Astrocyte (in vitro differentiated cells and primary cell): ENCODE data around the gene CACNG7. TPM values are rescaled to one million over a fixed set of nuclear protein-coding genes. Genes with fewer than 3 reads are reported as not detected.

ENCODE experiments used
- DNase-seq: peaks from one replicate; pipeline ENCODE4 v3.0.0-alpha.2; 2010; ENCODE audit warnings: low read depth
- FAIRE-seq: peaks from 2 replicates; lab custom pipeline; 2011; peaks lifted over from hg19 to GRCh38; lab: Jason Lieb, UNC
- H2AFZ ChIP-seq: 2 replicates; pipeline ENCODE4 v1.6.0; 2012; ENCODE audit warnings: low read depth, low read length, inconsistent platforms
- H3K27ac ChIP-seq: 2 replicates; pipeline ENCODE4 v1.5.1; 2011; ENCODE audit warnings: low read depth, low read length, inconsistent platforms
- H3K27me3 ChIP-seq: 2 replicates; pipeline ENCODE4 v1.6.0; 2011; ENCODE audit warnings: low read length, inconsistent platforms; ENCODE audit not compliant: insufficient read depth
- H3K36me3 ChIP-seq: 2 replicates; pipeline ENCODE4 v1.5.1; 2011; ENCODE audit warnings: low read length, inconsistent platforms; ENCODE audit not compliant: insufficient read depth
- H3K4me1 ChIP-seq: 2 replicates; pipeline ENCODE4 v1.5.1; 2011; ENCODE audit warnings: low read length, inconsistent platforms; ENCODE audit not compliant: insufficient read depth
- H3K4me2 ChIP-seq: 2 replicates; pipeline ENCODE4 v1.6.0; 2012; ENCODE audit warnings: low read length, inconsistent platforms
- H3K4me3 ChIP-seq: 2 replicates; pipeline ENCODE4 v1.5.1; 2011; ENCODE audit warnings: low read depth, mild to moderate bottlenecking, low read length, inconsistent platforms; ENCODE audit not compliant: insufficient read depth
- H3K79me2 ChIP-seq: 2 replicates; pipeline ENCODE4 v1.6.0; 2012; ENCODE audit warnings: mild to moderate bottlenecking, low read length, inconsistent platforms; ENCODE audit not compliant: insufficient read depth
- H3K9ac ChIP-seq: 2 replicates; pipeline ENCODE4 v1.6.0; 2012; ENCODE audit warnings: mild to moderate bottlenecking, low read length, inconsistent platforms
- H3K9me3 ChIP-seq: 2 replicates; pipeline ENCODE4 v1.5.1; 2012; ENCODE audit warnings: low read depth, mild to moderate bottlenecking, low read length, inconsistent platforms; ENCODE audit not compliant: insufficient read depth
- H4K20me1 ChIP-seq: 2 replicates; pipeline ENCODE4 v1.6.0; 2012; ENCODE audit warnings: low read length, inconsistent platforms; ENCODE audit not compliant: insufficient read depth
- H3K27ac Mint-ChIP-seq: one replicate; pipeline ENCODE4 v1.8.0; 2021; ENCODE audit warnings: mild to moderate bottlenecking, mixed read lengths; ENCODE audit not compliant: unreplicated experiment
- H3K27me3 Mint-ChIP-seq: one replicate; pipeline ENCODE4 v1.8.0; 2021; ENCODE audit warnings: low read depth, mixed read lengths; ENCODE audit not compliant: unreplicated experiment
- H3K36me3 Mint-ChIP-seq: one replicate; pipeline ENCODE4 v1.8.0; 2021; ENCODE audit warnings: low read depth, mixed read lengths; ENCODE audit not compliant: unreplicated experiment
- H3K4me1 Mint-ChIP-seq: one replicate; pipeline ENCODE4 v1.8.0; 2021; ENCODE audit warnings: low read depth, mixed read lengths; ENCODE audit not compliant: unreplicated experiment
- H3K4me3 Mint-ChIP-seq: one replicate; pipeline ENCODE4 v1.8.0; 2021; ENCODE audit warnings: mild to moderate bottlenecking, moderate library complexity, mixed read lengths; ENCODE audit not compliant: unreplicated experiment
- H3K9me3 Mint-ChIP-seq: one replicate; pipeline ENCODE4 v1.8.0; 2021; ENCODE audit warnings: mild to moderate bottlenecking, mixed read lengths; ENCODE audit not compliant: unreplicated experiment
- EZH2 ChIP-seq: IDR thresholded peaks from 2 replicates; pipeline ENCODE4 v1.6.1; 2012; ENCODE audit warnings: mild to moderate bottlenecking, low read length, inconsistent platforms; ENCODE audit not compliant: insufficient read depth
- total RNA-seq: library from RNA; stranded (reverse); gene quantifications from 2 replicates; pipeline ENCODE4 v1.2.1, GENCODE V29; 2021
- TF ChIP-seq, protein P1 (sequence below): IDR thresholded peaks from 2 replicates; pipeline ENCODE4 v1.5.1; 2011; ENCODE audit warnings: low read depth, mild to moderate bottlenecking, inconsistent platforms, low read length, moderate library complexity; ENCODE audit not compliant: insufficient read depth

CACNG7 gene
- total RNA-seq, 1 donor from 2014 or later: 3.5 TPM

DNA sequence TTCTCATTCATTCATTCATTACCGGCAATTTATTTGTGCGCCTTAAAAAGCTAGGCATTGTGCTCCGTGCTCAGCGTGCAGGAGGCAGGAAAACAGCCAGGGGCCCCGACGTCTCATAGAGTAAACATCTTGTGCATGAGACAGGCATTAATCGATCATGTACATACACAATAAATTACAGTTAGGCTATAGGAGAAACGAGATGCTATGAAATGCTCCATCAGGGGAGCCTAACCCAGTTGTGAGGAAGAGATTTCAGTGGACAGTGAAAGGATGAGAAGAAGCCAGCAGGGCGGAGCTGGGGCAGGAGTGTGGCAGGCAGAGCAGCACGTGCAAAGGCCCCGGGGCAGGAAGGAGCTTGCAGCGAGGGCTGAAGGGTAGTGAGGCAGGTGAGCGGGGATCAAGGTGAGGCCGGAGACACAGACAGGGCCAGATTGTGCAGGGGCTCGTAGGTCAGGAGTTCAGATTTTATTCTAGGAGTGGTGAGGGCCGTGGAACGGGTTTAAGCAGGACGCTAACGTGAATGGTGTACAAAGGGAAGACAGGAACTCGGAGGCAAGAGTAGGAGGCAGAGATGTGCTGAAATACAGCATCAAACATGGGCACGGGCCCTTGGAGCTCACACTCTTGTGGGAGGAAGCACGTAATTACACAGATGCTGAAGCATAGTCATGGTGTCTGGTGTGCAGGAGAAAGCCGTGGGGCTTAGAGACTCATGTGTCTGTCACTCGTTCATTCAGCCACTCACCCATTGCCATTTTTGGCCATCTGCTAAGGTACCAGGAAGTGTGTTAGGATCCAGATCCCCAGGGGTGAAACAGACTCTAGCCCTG is 74.6 kb downstream of the CACNG7 start:
- no peak for TF ChIP-seq EZH2
- TF ChIP-seq, protein P1, sequence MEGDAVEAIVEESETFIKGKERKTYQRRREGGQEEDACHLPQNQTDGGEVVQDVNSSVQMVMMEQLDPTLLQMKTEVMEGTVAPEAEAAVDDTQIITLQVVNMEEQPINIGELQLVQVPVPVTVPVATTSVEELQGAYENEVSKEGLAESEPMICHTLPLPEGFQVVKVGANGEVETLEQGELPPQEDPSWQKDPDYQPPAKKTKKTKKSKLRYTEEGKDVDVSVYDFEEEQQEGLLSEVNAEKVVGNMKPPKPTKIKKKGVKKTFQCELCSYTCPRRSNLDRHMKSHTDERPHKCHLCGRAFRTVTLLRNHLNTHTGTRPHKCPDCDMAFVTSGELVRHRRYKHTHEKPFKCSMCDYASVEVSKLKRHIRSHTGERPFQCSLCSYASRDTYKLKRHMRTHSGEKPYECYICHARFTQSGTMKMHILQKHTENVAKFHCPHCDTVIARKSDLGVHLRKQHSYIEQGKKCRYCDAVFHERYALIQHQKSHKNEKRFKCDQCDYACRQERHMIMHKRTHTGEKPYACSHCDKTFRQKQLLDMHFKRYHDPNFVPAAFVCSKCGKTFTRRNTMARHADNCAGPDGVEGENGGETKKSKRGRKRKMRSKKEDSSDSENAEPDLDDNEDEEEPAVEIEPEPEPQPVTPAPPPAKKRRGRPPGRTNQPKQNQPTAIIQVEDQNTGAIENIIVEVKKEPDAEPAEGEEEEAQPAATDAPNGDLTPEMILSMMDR: no peak
- peaks cover 12% of the 10 kb centered on the region for H3K9me3 Mint-ChIP-seq
- H3K36me3 Mint-ChIP-seq: peaks cover 3% of the 10 kb centered on the region
- Histone ChIP-seq H3K9ac (no peak overlapping the region), H3K9me3 (no peaks in the 10 kb centered on the region), H4K20me1 (no peaks in the 10 kb centered on the region), H3K4me3 (no peak overlapping the region), H3K4me2 (no peak overlapping the region), H3K27me3 (peaks cover 4% of the 10 kb centered on the region), H3K36me3 (no peaks in the 10 kb centered on the region), H2AFZ (no peak overlapping the region), H3K4me1 (peaks cover 5% of the 10 kb centered on the region), H3K27ac (no peak overlapping the region), H3K79me2 (no peaks in the 10 kb centered on the region)
- FAIRE-seq (no peak), DNase-seq (no peak)
- peaks cover 2% of the 10 kb centered on the region for H3K4me1 Mint-ChIP-seq
- H3K27ac Mint-ChIP-seq: no peak overlapping the region
- H3K4me3 Mint-ChIP-seq: no peak overlapping the region
- peaks cover 20% of the 10 kb centered on the region for H3K27me3 Mint-ChIP-seq

DNA sequence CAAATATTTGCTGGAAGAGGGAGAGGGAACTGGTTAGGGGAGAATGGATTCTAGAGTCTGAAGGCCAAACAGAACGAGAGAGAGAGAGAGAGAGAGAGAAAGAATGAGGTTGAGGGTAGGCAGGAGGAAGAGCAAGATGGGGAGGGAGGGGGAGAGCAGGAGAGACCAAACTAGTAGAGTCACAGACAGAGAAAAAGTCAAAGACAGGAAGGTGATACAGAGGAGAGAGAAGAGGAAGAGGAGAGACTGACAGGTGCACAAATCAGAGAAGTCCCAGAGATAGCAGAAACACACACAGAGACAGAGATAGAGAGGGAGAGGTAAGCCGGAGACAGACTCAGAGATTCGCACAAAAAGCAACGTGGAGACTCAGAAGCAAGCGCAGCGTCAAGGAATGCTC is 76.8 kb downstream of the CACNG7 start:
- H3K4me3 Mint-ChIP-seq: no peak overlapping the region

More for the DNA sequence above, 76.8 kb downstream of the CACNG7 start:
- TF ChIP-seq, protein P1: no peak
- TF ChIP-seq EZH2: no peak
- FAIRE-seq (no peak), DNase-seq (no peak)
- no peaks in the 10 kb centered on the region for H3K36me3 ChIP-seq
- no peak overlapping the region for H2AFZ ChIP-seq
- Mint-ChIP-seq H3K27ac (no peak overlapping the region), H3K36me3 (no peaks in the 10 kb centered on the region), H3K4me1 (no peaks in the 10 kb centered on the region), H3K9me3 (peaks cover 3% of the 10 kb centered on the region), H3K27me3 (peaks cover 13% of the 10 kb centered on the region)
- H3K27ac ChIP-seq: no peak overlapping the region
- no peaks in the 10 kb centered on the region for H3K27me3 ChIP-seq
- no peak overlapping the region for H3K4me3 ChIP-seq
- no peak overlapping the region for H3K4me2 ChIP-seq
- no peaks in the 10 kb centered on the region for H3K9me3 ChIP-seq
- no peaks in the 10 kb centered on the region for H4K20me1 ChIP-seq
- no peaks in the 10 kb centered on the region for H3K79me2 ChIP-seq
- H3K9ac ChIP-seq: no peak overlapping the region
- H3K4me1 ChIP-seq: no peaks in the 10 kb centered on the region
